Memory B cell (primary cell): ENCODE results near the gene TENM4.

Experiments
- ATAC-seq: fragments of 150-1000 bp; cut with Tn5 transposase; 2 replicates; pipeline ENCODE4 v1.10.0; 2021; ENCODE audit warnings: low read depth, mild to moderate bottlenecking, moderate library complexity
- DNase-seq, 2 donors: peaks; one replicate each; pipeline ENCODE4 v3.0.0; 2022; ENCODE audit warnings: low spot score in 2 of 2
- H3K27ac Mint-ChIP-seq: one replicate; pipeline ENCODE4 v1.8.0; 2022; ENCODE audit warnings: mild to moderate bottlenecking, moderate library complexity, mixed read lengths
- H3K27me3 Mint-ChIP-seq: one replicate; pipeline ENCODE4 v1.8.0; 2022; ENCODE audit warnings: mixed read lengths
- H3K36me3 Mint-ChIP-seq: one replicate; pipeline ENCODE4 v1.8.0; 2022; ENCODE audit warnings: mild to moderate bottlenecking, mixed read lengths
- H3K4me1 Mint-ChIP-seq: one replicate; pipeline ENCODE4 v1.8.0; 2022; ENCODE audit warnings: mixed read lengths
- H3K4me3 Mint-ChIP-seq: one replicate; pipeline ENCODE4 v1.8.0; 2022; ENCODE audit warnings: mild to moderate bottlenecking, moderate library complexity, mixed read lengths
- H3K9me3 Mint-ChIP-seq: one replicate; pipeline ENCODE4 v1.8.0; 2022; ENCODE audit warnings: mixed read lengths

TENM4 gene

DNA sequence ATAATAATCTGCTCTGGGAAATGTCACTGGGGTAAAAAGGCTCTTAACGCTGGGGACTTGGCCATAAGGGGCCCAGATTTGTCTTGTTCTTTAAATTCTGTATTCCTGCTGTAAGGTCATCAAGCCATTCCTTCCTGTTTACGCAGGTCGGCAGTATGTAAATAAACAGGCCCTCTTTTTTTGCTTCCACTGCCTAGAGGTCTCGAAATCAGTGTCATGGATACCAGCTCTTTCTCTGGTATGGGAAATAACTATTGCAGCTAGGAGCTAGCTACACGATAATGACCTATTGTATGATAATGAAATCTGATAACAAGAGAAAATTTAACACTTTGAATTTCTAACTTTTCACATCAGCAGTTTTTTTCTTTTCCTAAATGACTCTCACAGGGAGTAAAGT lies 657.0 kb downstream of the TENM4 start:
- H3K4me3 Mint-ChIP-seq, result no peak overlapping the region
- H3K4me1 Mint-ChIP-seq, result no peaks in the 10 kb centered on the region
- ATAC-seq, result no peak
- peaks cover 5% of the 10 kb centered on the region for H3K27me3 Mint-ChIP-seq
- no peaks in the 10 kb centered on the region for H3K9me3 Mint-ChIP-seq
- DNase-seq, result no peak
- no peaks in the 10 kb centered on the region for H3K36me3 Mint-ChIP-seq
- no peak overlapping the region for H3K27ac Mint-ChIP-seq

DNA sequence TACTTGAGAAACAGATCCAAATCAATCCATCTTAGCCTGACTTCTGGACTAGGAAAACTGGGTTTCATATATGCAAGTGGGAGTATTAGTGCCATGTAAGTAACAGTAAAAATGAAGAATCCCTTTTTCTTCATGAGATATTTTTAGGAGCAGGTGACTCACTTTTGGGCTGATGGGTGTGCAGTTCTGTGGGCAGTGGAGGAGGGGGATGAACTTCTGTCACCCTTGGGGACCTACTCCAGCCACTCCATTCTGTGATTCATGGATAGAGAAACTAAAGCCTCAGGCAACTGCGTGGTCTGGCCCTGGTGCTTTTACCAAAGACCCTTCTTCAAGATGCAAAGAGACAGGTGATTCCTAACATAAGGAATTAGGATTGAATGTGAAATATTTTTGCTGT lies 657.5 kb downstream of the TENM4 start:
- no peak overlapping the region for H3K4me3 Mint-ChIP-seq
- ATAC-seq (no peak), DNase-seq (no peak)
- H3K36me3 Mint-ChIP-seq, result no peaks in the 10 kb centered on the region
- H3K9me3 Mint-ChIP-seq, result no peaks in the 10 kb centered on the region
- H3K27ac Mint-ChIP-seq, result no peak overlapping the region
- peaks cover 9% of the 10 kb centered on the region for H3K27me3 Mint-ChIP-seq
- H3K4me1 Mint-ChIP-seq, result no peaks in the 10 kb centered on the region

DNA sequence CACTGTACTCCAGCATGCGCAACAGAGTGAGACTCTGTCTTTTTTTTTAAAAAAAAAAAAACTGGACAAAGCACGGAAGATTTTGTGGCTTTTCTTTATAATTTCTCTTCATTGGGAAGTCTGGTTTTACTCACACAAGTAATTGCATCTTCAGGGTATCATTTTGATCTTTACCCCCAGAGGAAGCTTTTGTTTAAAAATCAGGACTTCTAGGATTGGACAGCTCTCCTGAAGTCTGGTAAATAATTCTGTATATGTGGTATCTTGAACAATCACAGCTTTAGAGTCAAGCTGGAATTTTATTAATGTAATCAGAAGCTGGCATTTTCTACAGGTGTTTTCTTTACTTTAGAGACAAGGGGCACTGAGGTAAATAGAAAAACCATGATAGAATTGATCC lies 658.1 kb downstream of the TENM4 start:
- DNase-seq (no peak), ATAC-seq (no peak)
- Mint-ChIP-seq H3K9me3 (no peaks in the 10 kb centered on the region), H3K36me3 (no peaks in the 10 kb centered on the region), H3K27ac (no peak overlapping the region), H3K27me3 (peaks cover 9% of the 10 kb centered on the region), H3K4me1 (no peaks in the 10 kb centered on the region), H3K4me3 (no peak overlapping the region)

DNA sequence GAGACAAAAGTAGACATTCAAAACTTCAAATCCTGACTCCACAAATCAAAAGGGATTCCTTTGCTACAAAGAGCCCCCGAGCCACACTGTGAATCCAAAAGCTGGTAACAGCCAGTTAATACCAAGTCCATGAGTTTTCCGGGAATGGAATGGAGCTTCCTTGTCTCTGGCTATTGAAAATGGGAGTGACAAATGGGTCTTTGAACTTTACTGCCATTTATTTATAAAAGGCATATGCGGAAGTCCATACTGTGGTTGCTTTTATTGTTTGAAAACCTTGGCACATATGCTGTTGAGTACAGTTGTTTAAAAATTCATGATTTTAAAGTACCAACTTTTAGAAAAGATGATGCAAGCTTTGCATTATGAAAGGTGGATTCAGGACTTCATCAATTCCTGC lies 659.9 kb downstream of the TENM4 start:
- Mint-ChIP-seq H3K27me3 (peaks cover 9% of the 10 kb centered on the region), H3K4me3 (no peak overlapping the region)

DNA sequence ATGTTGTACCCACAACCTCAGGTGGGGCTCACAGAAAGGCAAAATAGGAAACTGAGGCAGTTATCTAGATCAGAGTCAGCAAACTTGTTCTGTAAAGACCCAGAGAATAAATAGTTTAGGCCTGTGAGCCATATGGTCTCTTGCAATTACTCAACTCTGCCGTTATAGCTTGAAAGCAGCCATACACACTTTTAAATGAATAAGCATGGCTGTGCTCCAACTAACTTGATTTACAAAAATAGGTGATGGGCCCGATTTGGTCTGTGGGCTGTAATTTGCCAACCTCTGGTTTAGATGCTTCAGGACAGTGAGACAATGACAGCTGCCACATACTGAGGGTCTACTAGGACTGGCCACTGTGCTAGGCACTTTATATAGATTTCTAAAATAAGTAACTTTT lies 667.3 kb downstream of the TENM4 start:
- H3K4me1 Mint-ChIP-seq, result no peaks in the 10 kb centered on the region
- no peak for DNase-seq
- H3K27me3 Mint-ChIP-seq, result peaks cover 3% of the 10 kb centered on the region
- no peak for ATAC-seq
- H3K27ac Mint-ChIP-seq, result no peak overlapping the region
- H3K4me3 Mint-ChIP-seq, result no peak overlapping the region
- H3K36me3 Mint-ChIP-seq, result no peaks in the 10 kb centered on the region
- no peaks in the 10 kb centered on the region for H3K9me3 Mint-ChIP-seq

More for the DNA sequence above, 659.9 kb downstream of the TENM4 start:
- no peak for DNase-seq
- no peaks in the 10 kb centered on the region for H3K4me1 Mint-ChIP-seq
- H3K9me3 Mint-ChIP-seq, result no peaks in the 10 kb centered on the region
- ATAC-seq, result no peak
- H3K27ac Mint-ChIP-seq, result no peak overlapping the region
- no peaks in the 10 kb centered on the region for H3K36me3 Mint-ChIP-seq

DNA sequence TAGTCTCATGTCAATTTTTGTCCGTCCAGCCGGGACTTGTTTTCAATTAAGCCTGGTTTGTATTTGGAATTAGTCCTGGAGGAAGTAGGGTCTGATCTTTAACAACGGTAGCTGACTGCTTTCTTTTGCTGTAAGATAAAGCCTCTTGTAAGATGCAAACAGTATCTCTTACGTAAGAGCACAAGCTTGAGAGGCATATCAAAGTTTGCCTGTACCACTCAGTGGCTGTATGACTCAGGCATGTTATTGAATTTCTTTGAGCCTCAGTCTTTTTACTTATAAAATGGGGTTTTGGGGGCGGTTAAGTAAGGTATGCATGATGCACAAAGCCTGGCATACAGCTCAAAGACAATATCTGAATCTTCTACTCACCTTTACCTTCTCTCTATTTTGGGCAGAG lies 667.8 kb downstream of the TENM4 start:
- H3K27ac Mint-ChIP-seq, result no peak overlapping the region

DNA sequence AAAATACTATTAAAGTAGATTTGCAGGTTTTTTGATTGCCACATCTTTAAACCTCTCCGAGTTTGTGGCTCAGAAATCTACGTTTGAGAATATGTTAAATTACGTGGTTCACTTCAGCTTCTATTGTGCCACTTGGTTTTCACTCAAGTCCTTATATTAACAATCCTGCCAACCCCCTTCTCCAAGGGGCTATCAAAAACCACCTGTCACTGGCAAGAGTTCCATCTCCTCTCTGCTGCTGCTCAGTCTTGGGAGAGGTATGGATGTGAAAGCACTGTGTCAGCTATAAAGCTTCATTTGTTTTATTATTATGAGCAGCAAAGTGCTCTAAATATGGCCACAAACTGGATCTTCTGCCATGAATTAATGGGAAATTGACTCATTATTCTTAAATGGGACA lies 668.6 kb downstream of the TENM4 start:
- H3K27me3 Mint-ChIP-seq, result peaks cover 1% of the 10 kb centered on the region
- H3K4me1 Mint-ChIP-seq, result no peaks in the 10 kb centered on the region
- DNase-seq (no peak), ATAC-seq (no peak)
- H3K27ac Mint-ChIP-seq, result no peak overlapping the region
- no peak overlapping the region for H3K4me3 Mint-ChIP-seq
- H3K9me3 Mint-ChIP-seq, result no peaks in the 10 kb centered on the region
- H3K36me3 Mint-ChIP-seq, result no peaks in the 10 kb centered on the region

More for the DNA sequence above, 667.8 kb downstream of the TENM4 start:
- ATAC-seq (no peak), DNase-seq (no peak)
- Mint-ChIP-seq H3K36me3 (no peaks in the 10 kb centered on the region), H3K9me3 (no peaks in the 10 kb centered on the region), H3K4me3 (no peak overlapping the region), H3K27me3 (peaks cover 1% of the 10 kb centered on the region), H3K4me1 (no peaks in the 10 kb centered on the region)

DNA sequence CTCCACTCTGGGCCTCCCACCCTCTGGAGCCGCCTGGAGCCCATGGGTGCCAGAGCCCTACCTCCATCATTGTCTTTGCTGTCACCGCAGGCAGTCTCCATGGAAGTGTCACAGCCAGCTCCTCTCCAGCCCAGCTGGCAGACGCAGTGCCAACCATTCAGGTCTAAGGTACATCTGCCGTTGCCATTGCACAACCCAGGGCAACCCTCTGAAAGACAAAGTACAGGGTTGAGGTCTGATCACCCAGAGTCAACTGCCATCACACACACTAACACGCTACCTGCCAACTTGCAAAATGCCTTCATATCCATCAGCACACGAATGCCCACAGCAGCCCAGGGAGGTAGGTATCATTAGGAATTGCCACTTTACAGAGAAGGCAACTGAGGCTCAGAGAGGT lies 669.9 kb downstream of the TENM4 start:
- H3K4me1 Mint-ChIP-seq, result no peaks in the 10 kb centered on the region
- H3K4me3 Mint-ChIP-seq, result no peak overlapping the region
- ATAC-seq, result no peak
- no peaks in the 10 kb centered on the region for H3K36me3 Mint-ChIP-seq
- no peak overlapping the region for H3K27ac Mint-ChIP-seq
- no peaks in the 10 kb centered on the region for H3K9me3 Mint-ChIP-seq
- H3K27me3 Mint-ChIP-seq, result peaks cover 1% of the 10 kb centered on the region
- DNase-seq, result no peak

DNA sequence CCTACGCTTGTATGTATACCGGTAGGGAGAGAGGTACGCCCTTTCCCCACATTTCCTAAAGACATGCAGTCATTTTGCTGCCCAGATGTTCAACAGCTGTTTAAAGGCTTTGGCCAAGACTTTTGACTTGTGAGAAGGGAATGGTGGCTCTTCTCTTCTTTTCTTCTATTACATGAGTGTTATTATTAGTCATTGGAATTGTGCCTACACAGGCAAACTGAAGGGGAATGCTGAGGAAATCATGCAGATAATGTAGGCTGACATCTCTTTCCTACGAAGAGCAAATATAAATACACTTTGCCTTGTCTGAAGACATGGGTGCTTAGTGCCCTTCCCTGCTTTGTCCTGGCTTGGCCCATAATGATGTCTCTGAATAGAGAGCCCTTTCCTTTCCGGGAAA lies 671.9 kb downstream of the TENM4 start:
- peaks cover 1% of the 10 kb centered on the region for H3K27me3 Mint-ChIP-seq
- no peaks in the 10 kb centered on the region for H3K36me3 Mint-ChIP-seq
- no peaks in the 10 kb centered on the region for H3K9me3 Mint-ChIP-seq
- no peak overlapping the region for H3K27ac Mint-ChIP-seq
- no peaks in the 10 kb centered on the region for H3K4me1 Mint-ChIP-seq
- H3K4me3 Mint-ChIP-seq, result no peak overlapping the region
- no peak for ATAC-seq
- no peak for DNase-seq

DNA sequence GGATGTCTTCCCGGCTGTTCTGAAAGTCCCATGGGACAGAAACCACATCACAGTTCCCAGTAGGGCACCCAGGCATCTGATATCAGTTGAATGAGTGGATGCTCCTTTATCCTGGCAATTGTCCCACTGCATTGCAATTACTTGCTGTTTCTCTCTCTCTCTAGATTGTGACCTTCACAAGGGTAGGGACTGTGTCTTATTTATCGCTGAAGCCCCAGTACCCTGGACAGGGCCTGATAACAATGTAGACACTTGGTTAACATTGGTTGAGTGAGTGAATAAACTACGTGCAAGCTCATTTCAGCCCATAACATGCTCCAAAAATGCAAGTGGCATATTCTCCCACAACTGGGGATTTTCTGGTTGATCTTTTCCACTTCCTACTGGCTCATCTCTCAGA lies 672.5 kb downstream of the TENM4 start:
- Mint-ChIP-seq H3K4me1 (no peaks in the 10 kb centered on the region), H3K4me3 (no peak overlapping the region), H3K36me3 (no peaks in the 10 kb centered on the region), H3K27me3 (peaks cover 1% of the 10 kb centered on the region), H3K27ac (no peak overlapping the region), H3K9me3 (no peaks in the 10 kb centered on the region)
- ATAC-seq (no peak), DNase-seq (no peak)

DNA sequence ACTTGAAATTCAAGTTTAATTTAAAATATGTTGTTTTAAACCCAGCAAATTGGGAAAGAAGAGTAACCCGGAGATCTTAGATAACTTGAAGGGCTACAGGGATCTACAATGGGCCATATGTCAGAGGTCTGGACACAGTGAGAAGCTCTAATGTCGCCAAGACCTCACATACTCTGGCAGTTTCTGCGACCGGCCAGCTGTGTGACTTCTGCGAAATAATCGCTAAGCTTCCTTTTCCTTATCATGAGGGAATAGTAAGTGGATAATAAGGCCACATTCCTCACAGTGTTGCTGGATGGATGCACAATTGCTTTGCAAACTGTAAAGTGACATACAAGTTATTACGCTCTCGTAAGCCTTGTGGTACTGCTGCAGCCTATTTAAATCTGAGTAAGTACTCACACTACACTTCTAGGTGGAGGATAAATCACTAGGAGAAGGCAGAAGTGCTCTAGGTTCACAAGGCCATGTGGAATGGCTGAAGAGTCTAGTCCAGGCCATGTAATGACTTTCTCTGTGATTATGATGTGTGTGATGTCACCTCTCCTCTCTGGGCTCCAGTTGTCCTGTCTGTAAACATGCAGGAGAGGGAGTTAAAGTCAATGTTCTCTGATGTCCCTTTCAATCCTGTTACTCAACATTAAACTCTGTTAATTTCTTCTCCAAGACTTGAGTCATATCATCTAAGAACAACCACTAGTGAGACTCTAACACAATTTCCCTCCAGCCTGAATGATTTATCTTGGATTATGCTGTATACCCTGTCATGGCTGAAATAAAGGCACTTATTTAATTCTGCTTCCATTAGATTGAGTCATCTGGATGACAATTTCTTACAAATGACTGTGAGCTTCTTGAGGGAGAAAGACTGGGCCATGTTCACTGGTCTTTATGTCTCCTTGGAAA lies 673.5 kb downstream of the TENM4 start:
- peaks cover 1% of the 10 kb centered on the region for H3K27me3 Mint-ChIP-seq
- DNase-seq (no peak), ATAC-seq (no peak)
- no peaks in the 10 kb centered on the region for H3K36me3 Mint-ChIP-seq
- H3K4me1 Mint-ChIP-seq, result no peaks in the 10 kb centered on the region
- H3K9me3 Mint-ChIP-seq, result no peaks in the 10 kb centered on the region
- H3K27ac Mint-ChIP-seq, result no peak overlapping the region
- H3K4me3 Mint-ChIP-seq, result no peak overlapping the region

DNA sequence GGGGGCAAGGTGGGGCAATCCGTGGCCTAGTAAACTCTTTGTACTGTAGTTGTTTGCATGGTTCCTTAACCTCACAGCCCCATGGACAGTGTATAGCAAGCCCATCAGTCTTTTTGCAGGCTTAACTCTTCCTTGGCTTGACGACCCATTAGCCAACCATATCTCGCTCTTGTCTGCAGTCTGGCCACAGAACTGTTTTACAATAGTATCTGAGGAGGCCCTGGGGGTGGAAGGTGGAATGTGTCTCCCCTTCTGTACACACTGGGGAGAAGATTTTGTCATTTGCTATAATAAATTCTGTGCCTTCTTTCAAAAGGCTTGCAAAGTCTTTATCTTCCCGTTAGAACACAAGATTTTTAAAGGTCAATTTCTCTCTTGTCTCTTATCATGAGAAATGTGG lies 675.9 kb downstream of the TENM4 start:
- ATAC-seq (no peak), DNase-seq (no peak)
- Mint-ChIP-seq H3K9me3 (no peaks in the 10 kb centered on the region), H3K4me1 (no peaks in the 10 kb centered on the region), H3K4me3 (no peak overlapping the region), H3K27ac (no peak overlapping the region), H3K36me3 (no peaks in the 10 kb centered on the region), H3K27me3 (peaks cover 2% of the 10 kb centered on the region)

DNA sequence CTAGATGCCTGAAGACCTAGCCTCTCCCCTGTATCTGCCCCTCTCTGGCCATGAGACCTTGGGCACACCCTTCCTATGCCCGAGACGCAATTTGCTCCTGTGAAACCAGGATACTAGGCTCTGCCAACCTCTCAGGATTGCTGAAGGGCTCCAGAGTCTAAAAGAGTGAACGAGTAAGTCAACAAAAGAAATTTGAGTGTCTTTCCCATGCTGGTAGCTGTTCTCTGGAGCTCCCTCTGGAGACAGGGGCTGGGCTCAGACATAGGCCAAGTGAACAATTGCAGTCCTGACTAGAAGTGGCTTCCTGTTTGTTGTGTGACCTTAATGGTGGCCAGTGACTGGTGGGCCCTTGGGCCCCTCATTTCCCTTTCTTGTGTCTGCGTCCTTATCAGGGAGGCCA lies 677.2 kb downstream of the TENM4 start:
- peaks cover 2% of the 10 kb centered on the region for H3K27me3 Mint-ChIP-seq
- H3K4me1 Mint-ChIP-seq, result no peaks in the 10 kb centered on the region
- no peaks in the 10 kb centered on the region for H3K36me3 Mint-ChIP-seq
- H3K27ac Mint-ChIP-seq, result no peak overlapping the region
- DNase-seq (no peak), ATAC-seq (no peak)
- H3K9me3 Mint-ChIP-seq, result no peaks in the 10 kb centered on the region
- H3K4me3 Mint-ChIP-seq, result no peak overlapping the region

DNA sequence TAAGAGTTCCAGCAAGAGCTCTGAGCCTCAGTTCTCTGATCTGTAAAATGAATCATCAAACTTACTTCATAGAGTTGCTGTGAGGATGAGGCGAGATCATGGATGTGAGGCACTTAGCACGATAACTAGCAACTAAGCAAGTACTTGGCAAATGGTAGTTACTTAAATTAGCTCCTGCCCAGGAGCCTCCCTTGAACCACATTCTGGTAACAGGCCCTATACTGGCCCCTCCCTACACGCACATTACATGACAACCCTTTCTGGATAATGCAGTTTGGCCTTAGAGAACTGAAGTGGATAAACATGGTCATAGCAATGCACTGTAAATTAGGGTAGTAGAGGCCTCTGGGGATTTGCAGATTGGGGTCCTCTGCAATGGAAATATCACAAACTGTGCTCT lies 678.7 kb downstream of the TENM4 start:
- Mint-ChIP-seq H3K27me3 (peaks cover 2% of the 10 kb centered on the region), H3K4me3 (no peak overlapping the region), H3K36me3 (no peaks in the 10 kb centered on the region), H3K27ac (no peak overlapping the region), H3K4me1 (no peaks in the 10 kb centered on the region), H3K9me3 (no peaks in the 10 kb centered on the region)
- DNase-seq (no peak), ATAC-seq (no peak)

DNA sequence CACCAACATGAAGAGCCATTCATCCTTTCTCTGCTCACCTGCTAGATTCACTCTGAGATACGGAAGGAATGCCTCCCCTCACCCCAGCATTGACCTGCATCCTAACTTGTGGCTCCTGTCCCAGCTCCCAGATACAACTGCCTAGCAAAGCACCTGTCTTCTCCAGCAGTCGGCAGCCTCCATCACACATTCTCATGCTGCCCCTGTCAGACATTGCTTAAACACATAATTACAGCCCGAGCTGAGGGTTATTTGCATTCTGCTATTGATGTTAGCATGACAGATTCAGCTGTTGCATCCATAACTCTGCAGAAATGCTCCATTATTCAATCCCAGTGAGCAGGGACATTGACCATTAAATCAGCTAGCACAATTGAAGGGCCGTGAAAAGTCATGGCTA lies 681.8 kb downstream of the TENM4 start:
- no peaks in the 10 kb centered on the region for H3K9me3 Mint-ChIP-seq
- peaks cover 2% of the 10 kb centered on the region for H3K27me3 Mint-ChIP-seq
- no peak overlapping the region for H3K4me3 Mint-ChIP-seq
- no peak overlapping the region for H3K27ac Mint-ChIP-seq
- no peaks in the 10 kb centered on the region for H3K4me1 Mint-ChIP-seq
- ATAC-seq (no peak), DNase-seq (no peak)
- H3K36me3 Mint-ChIP-seq, result no peaks in the 10 kb centered on the region
